Neuronal stem cell (in vitro differentiated cells): ENCODE results near the gene NUDCD2.
"Not testable (repeated sequence)": the region's sequence is repeated elsewhere in the genome, so short reads cannot be mapped to it uniquely, and the experiment has no call there.

Source experiments
- DNase-seq: peaks from one replicate; pipeline ENCODE4 v3.0.0-alpha.2; 2013; ENCODE audit warnings: low spot score
- H2AFZ ChIP-seq: one replicate; pipeline ENCODE4 v1.6.1; 2013; ENCODE audit warnings: mild to moderate bottlenecking, low read length, inconsistent platforms
- H2AK5ac ChIP-seq: 2 replicates; pipeline ENCODE4 v1.6.1; 2013; ENCODE audit warnings: low read depth, mild to moderate bottlenecking, inconsistent platforms, low read length, moderate library complexity, mixed read lengths
- H2BK120ac ChIP-seq: 2 replicates; pipeline ENCODE4 v1.6.1; 2013; ENCODE audit warnings: low read depth, mild to moderate bottlenecking, inconsistent platforms, low read length, moderate library complexity, mixed read lengths
- H2BK12ac ChIP-seq: one replicate; pipeline ENCODE4 v1.6.1; 2013; ENCODE audit warnings: low read length, inconsistent platforms
- H2BK15ac ChIP-seq: 2 replicates; pipeline ENCODE4 v1.6.1; 2013; ENCODE audit warnings: mild to moderate bottlenecking, low read length, inconsistent platforms, mixed read lengths
- H2BK5ac ChIP-seq: one replicate; pipeline ENCODE4 v1.6.1; 2013; ENCODE audit warnings: inconsistent platforms, mild to moderate bottlenecking, low read length, moderate library complexity
- H3K14ac ChIP-seq: one replicate; pipeline ENCODE4 v1.6.1; 2013; ENCODE audit warnings: low read length, inconsistent platforms
- H3K18ac ChIP-seq: 2 replicates; pipeline ENCODE4 v1.6.1; 2013; ENCODE audit warnings: low read length, inconsistent platforms
- H3K23ac ChIP-seq: 2 replicates; pipeline ENCODE4 v1.6.1; 2013; ENCODE audit warnings: low read depth, mild to moderate bottlenecking, mixed read lengths, low read length, inconsistent platforms; ENCODE audit not compliant: poor library complexity
- H3K27ac ChIP-seq: replicated peaks from 3 replicates; pipeline ENCODE4 v1.5.1; 2013; ENCODE audit warnings: low read length, inconsistent platforms
- H3K27me3 ChIP-seq, 3 experiments: 2 replicates each; pipeline ENCODE4 v1.6.1; 2013; ENCODE audit warnings: low read length in 3 of 3, mild to moderate bottlenecking in 2 of 3, inconsistent platforms in 1 of 3, low read depth in 1 of 3, mixed read lengths in 1 of 3, moderate library complexity in 1 of 3; ENCODE audit not compliant: control insufficient read depth in 3 of 3, insufficient read depth in 3 of 3
- H3K36me3 ChIP-seq, 2 donors: replicated peaks in 1 of 2; 2 replicates each; pipeline ENCODE4 v1.6.1; 2013; ENCODE audit warnings: low read length in 2 of 2; ENCODE audit not compliant: control insufficient read depth in 2 of 2, insufficient read depth in 2 of 2
- H3K4ac ChIP-seq: 2 replicates; pipeline ENCODE4 v1.6.1; 2013; ENCODE audit warnings: inconsistent platforms, mild to moderate bottlenecking, low read length, moderate library complexity
- H3K4me1 ChIP-seq, 2 donors: 1 replicate in 1 of 2; 2 replicates in 1 of 2; pipeline ENCODE4 v1.6.1; 2013; ENCODE audit warnings: low read length in 2 of 2, low read depth in 1 of 2; ENCODE audit not compliant: control insufficient read depth in 2 of 2, insufficient read depth in 1 of 2
- H3K4me2 ChIP-seq: one replicate; pipeline ENCODE4 v1.6.1; 2013; ENCODE audit warnings: mild to moderate bottlenecking, low read length, inconsistent platforms; ENCODE audit not compliant: insufficient read depth, poor library complexity, severe bottlenecking
- H3K4me3 ChIP-seq, 2 donors: 2 replicates each; pipeline ENCODE4 v1.5.1; 2013; ENCODE audit warnings: low read length in 2 of 2, mild to moderate bottlenecking in 2 of 2, inconsistent platforms in 1 of 2, moderate library complexity in 1 of 2
- H3K79me1 ChIP-seq: one replicate; pipeline ENCODE4 v1.6.1; 2013; ENCODE audit warnings: low read depth, mild to moderate bottlenecking, inconsistent platforms, low read length, moderate library complexity
- H3K9ac ChIP-seq: one replicate; pipeline ENCODE4 v1.6.1; 2013; ENCODE audit warnings: mild to moderate bottlenecking, low read depth, low read length, inconsistent platforms; ENCODE audit not compliant: poor library complexity
- H3K9me3 ChIP-seq, 2 donors: replicated peaks in 1 of 2; 2 replicates each; pipeline versions ENCODE3 to v1.6.1; 2013; ENCODE audit warnings: low read length in 2 of 2, mild to moderate bottlenecking in 2 of 2, inconsistent platforms in 1 of 2, low read depth in 1 of 2, mixed read lengths in 1 of 2, moderate library complexity in 1 of 2; ENCODE audit not compliant: control insufficient read depth in 2 of 2, insufficient read depth in 1 of 2
- H4K8ac ChIP-seq: one replicate; pipeline ENCODE4 v1.6.1; 2013; ENCODE audit warnings: low read depth, mild to moderate bottlenecking, inconsistent platforms, low read length, moderate library complexity
- H4K91ac ChIP-seq: one replicate; pipeline ENCODE4 v1.6.1; 2013; ENCODE audit warnings: low read length, low read depth, mild to moderate bottlenecking, inconsistent platforms; ENCODE audit not compliant: poor library complexity
- WGBS, 2 donors: extraction: QIAGEN DNeasy Blood & Tissue Kit; methylation state at CpG; one replicate each; pipeline ENCODE4 v1.1.7; 2013; ENCODE audit warnings: missing lambda C conversion rate in 2 of 2, mixed read lengths in 1 of 2; ENCODE audit not compliant: insufficient read length in 2 of 2, insufficient replicate concordance in 1 of 2; ENCODE audit errors: extremely low coverage in 2 of 2; 5-methylcytosine and 5-hydroxymethylcytosine counted together

The NUDCD2 gene

GRCh38 chr5:163433271-163433670 lies 26.6 kb downstream of the NUDCD2 start:
- Histone ChIP-seq H2AK5ac (no peak overlapping the region), H4K91ac (no peak overlapping the region), H2BK120ac (no peak overlapping the region), H4K8ac (no peak overlapping the region), H3K14ac (no peak overlapping the region), H3K4me1 (peaks cover 6 to 11% of the 10 kb centered on the region in 2 donors), H2BK15ac (no peak overlapping the region), H3K36me3 (peaks cover 0 to under 1% of the 10 kb centered on the region in 2 donors), H2AFZ (no peak overlapping the region), H3K18ac (no peak overlapping the region), H3K4ac (no peak overlapping the region), H3K27ac (no peak overlapping the region), H3K79me1 (no peaks in the 10 kb centered on the region), H2BK12ac (no peak overlapping the region), H3K9ac (no peak overlapping the region), H3K27me3 (no peaks in the 10 kb centered on the region), H3K4me3 (no peak overlapping the region), H2BK5ac (no peak overlapping the region), H3K23ac (no peak overlapping the region), H3K9me3 (no peaks in the 10 kb centered on the region), H3K4me2 (no peak overlapping the region)
- WGBS, 2 donors: no CpG with 5 or more reads among the region's 5 CpGs
- DNase-seq: no peak

- H3K4ac ChIP-seq: no peak overlapping the region
- no peaks in the 10 kb centered on the region for H3K79me1 ChIP-seq
- no peak overlapping the region for H3K4me3 ChIP-seq
- no peak overlapping the region for H2AK5ac ChIP-seq
- no peaks in the 10 kb centered on the region for H3K36me3 ChIP-seq
- H3K14ac ChIP-seq: no peak overlapping the region
- H3K27me3 ChIP-seq: no peaks in the 10 kb centered on the region
- H2BK12ac ChIP-seq: no peak overlapping the region
- H3K4me1 ChIP-seq: peaks cover 6 to 11% of the 10 kb centered on the region in 2 donors
- no peak overlapping the region for H2BK5ac ChIP-seq
- H3K18ac ChIP-seq: no peak overlapping the region
- H3K4me2 ChIP-seq: no peak overlapping the region
- no peak overlapping the region for H3K27ac ChIP-seq
- no CpG with 5 or more reads among the region's 1 CpG for WGBS, 2 donors
- DNase-seq: no peak
- H3K9me3 ChIP-seq: no peaks in the 10 kb centered on the region
- H3K23ac ChIP-seq: no peak overlapping the region
- no peak overlapping the region for H3K9ac ChIP-seq
- no peak overlapping the region for H4K8ac ChIP-seq
- H2AFZ ChIP-seq: no peak overlapping the region
- no peak overlapping the region for H2BK120ac ChIP-seq
- no peak overlapping the region for H2BK15ac ChIP-seq
- H4K91ac ChIP-seq: no peak overlapping the region
These were observed 27.4 kb downstream of the NUDCD2 start for GRCh38 chr5:163432544-163432943.

- not testable (repeated sequence) for H3K4me2 ChIP-seq, H3K4me1 ChIP-seq, H3K9me3 ChIP-seq, H3K4ac ChIP-seq, H2AFZ ChIP-seq, H3K27ac ChIP-seq, H2BK5ac ChIP-seq, H2BK15ac ChIP-seq, H2BK12ac ChIP-seq, H3K27me3 ChIP-seq, H3K23ac ChIP-seq, H3K9ac ChIP-seq, H2AK5ac ChIP-seq, H3K79me1 ChIP-seq, DNase-seq, H3K36me3 ChIP-seq, H4K8ac ChIP-seq, H4K91ac ChIP-seq, H3K14ac ChIP-seq, H2BK120ac ChIP-seq, H3K18ac ChIP-seq, H3K4me3 ChIP-seq
- no CpG with 5 or more reads among the region's 4 CpGs for WGBS, 2 donors
These were observed 33.8 kb downstream of the NUDCD2 start for GRCh38 chr5:163426128-163426527.

- Histone ChIP-seq H2AK5ac (no peak overlapping the region), H3K27me3 (no peaks in the 10 kb centered on the region), H3K14ac (no peak overlapping the region), H3K4me2 (no peak overlapping the region), H3K23ac (no peak overlapping the region), H3K4me3 (no peak overlapping the region), H4K8ac (no peak overlapping the region), H2BK120ac (no peak overlapping the region), H2BK12ac (no peak overlapping the region), H3K9ac (no peak overlapping the region), H3K36me3 (no peaks in the 10 kb centered on the region), H4K91ac (no peak overlapping the region), H3K79me1 (no peaks in the 10 kb centered on the region), H2BK15ac (no peak overlapping the region), H3K4me1 (no peaks in the 10 kb centered on the region), H3K4ac (no peak overlapping the region), H3K27ac (no peak overlapping the region), H2AFZ (no peak overlapping the region), H2BK5ac (no peak overlapping the region), H3K9me3 (no peaks in the 10 kb centered on the region), H3K18ac (no peak overlapping the region)
- no peak for DNase-seq
- no CpG with 5 or more reads among the region's 1 CpG for WGBS, 2 donors
These were observed 35.1 kb downstream of the NUDCD2 start for GRCh38 chr5:163424836-163425235.
